HK-2 (cell line): ENCODE measurements around the gene KCNMA1.

ENCODE experiments used
- DNase-seq: peaks from one replicate; pipeline ENCODE4 v3.0.0-alpha.2; 2018; ENCODE audit not compliant: unreplicated experiment

KCNMA1 gene

GRCh38 chr10:77082601-77083252 is 554.9 kb downstream of the KCNMA1 start:
- DNase-seq = no peak

GRCh38 chr10:77081481-77081891 is 556.1 kb downstream of the KCNMA1 start:
- no peak for DNase-seq

DNA sequence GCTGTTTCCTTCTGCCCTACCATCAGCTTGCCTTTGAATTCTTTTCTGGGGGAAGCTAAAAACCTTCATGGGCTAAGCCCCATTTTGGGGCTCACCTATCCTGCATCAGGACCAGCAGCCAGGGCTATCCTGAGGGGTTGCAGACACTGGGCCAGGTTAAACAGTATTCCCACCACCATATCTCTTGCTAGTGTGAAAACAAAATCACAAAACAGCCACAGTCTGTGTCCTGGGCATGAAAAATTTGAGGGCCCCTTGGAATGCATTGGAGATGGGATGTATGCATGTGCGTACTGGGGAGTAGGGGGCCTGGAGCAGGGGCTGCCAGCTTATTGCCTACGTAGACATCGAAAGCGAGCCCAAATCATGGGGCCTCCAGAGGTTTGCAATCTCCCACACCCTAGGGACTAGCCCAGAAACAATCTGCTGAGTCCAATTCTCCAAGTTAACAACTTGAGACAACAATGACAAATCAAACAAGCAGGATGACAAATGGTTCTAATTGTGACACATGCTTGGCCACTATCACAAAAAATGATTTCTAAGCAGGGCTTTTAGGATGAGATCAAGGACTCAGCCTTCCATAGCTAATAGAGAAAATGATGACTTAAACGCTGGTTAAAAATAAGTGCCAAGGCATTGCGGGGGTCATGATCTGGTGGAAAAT is 557.1 kb downstream of the KCNMA1 start:
- DNase-seq = no peak

GRCh38 chr10:77079592-77080300 is 557.9 kb downstream of the KCNMA1 start:
- no peak for DNase-seq

DNA sequence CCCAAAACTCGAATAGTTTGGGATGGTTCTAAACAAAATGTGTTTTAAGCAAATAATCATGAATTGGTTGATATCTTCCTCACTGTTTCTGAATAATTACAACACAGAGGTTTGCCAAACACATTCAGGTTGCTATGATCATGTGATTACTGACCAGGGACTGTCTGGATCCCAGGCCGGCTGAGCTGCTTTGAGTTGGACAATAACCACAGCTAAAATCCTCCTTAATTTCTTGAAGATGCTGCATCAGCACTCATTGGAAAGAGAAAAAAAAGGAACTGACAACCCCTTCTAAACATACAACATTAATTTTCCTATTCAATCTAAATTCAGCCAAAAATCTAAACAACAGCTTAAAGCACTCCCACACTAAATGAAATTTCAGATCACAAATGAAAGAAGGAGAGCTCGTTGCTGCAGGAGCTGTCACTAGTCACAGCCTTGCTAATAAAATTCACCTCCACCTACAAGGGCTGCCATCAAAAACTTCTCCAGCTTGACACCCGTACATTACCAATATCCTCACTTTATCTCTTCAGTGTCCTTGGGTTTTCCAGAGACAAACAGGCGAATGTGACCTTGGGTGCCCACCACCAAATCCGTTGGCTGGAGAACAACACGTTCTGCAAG is 560.2 kb downstream of the KCNMA1 start:
- no peak for DNase-seq

DNA sequence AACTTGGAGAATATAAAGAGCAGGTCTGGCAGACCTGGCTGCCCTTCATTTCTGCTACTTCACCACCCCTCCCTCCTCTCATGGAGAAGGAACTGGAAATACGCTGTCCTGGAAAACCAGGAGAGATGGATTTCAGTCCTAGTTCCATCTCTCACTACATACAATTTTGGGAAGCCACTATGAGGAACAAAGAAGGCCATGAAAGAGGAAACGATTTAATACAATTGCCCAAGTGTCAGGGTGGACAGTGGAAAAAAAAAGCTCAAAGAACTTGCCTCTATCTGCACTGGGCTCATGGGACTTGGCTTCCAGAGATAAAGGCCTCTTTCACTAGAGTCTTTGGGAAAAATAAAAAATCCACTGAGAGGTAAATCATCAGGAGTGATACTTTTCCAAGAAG is 561.7 kb downstream of the KCNMA1 start:
- no peak for DNase-seq

DNA sequence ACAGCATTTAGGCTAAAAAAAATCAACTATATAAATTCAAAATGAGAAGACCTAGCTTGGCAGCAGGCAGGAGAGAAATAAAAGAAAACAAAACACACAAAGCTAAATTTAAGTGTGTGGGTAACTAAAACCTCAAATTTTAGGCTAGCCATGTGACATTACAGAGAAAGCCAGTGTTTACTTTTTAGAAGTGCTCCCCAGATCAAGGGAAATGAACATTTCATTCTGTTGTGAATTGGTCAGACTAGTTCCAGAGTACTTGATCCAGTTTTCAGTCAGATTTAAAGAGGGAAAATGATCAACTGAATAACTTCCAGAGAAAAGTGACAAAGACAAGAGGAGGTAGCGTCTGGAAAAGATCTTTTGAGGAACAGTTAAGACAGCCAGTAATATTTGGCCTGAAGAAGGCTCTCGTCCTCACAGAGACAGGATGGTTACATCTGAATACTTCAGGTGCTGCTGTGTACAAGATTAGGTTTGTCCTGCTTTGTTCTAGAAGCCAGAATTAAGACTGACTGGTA is 563.4 kb downstream of the KCNMA1 start:
- DNase-seq = no peak

DNA sequence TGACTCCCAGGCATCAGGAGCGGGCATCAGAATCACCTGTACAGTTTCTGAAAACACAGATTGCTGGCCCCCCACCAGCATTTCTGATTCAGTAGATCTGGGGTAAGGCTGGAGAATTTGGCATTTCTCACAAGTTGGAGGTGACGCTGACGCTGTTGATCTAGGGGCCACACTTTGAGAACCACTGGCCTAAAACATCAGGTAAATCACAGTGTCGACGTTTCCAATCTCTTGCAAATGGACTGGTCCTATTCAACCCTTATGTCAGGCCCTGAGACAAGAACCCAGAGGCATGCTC is 564.0 kb downstream of the KCNMA1 start:
- no peak for DNase-seq

DNA sequence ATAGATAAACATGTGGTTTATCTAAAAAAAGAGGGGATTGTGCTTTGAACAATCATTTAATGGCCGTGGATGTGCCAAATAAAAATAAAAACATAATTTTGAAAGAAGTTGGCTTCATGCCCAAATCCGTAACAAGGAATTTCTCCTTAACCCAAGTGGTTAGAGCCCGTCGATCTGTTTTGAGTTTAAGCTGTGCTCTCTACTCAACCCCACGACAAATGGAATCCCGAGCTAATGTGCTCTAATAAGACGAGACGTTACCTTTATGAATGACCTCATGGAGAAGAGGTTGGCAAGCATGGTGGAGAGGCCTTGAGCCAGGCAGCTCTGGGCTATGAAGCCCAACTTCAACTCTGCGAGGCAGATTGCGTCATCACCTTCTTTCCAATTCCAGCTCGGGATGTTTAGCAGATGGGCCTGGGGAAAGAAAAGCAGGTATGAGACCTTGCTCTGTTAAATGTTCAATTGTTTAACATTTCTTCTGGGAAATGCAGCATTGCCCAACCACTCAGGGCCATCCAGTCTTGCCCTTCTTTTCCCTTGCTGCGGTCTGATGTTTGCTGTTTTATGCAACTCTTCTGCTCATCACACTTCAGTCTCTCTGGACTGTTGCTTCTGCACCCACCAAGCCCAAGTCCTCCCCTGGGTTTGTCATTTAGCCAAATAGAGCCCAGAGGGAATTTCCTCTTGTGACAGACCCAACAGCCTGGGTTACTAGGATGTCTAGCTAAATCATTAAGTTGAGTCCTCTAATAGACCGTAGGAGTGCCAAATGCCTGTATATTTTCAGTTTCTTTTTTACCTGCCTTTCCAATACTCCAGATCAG is 564.6 kb downstream of the KCNMA1 start:
- DNase-seq = no peak

DNA sequence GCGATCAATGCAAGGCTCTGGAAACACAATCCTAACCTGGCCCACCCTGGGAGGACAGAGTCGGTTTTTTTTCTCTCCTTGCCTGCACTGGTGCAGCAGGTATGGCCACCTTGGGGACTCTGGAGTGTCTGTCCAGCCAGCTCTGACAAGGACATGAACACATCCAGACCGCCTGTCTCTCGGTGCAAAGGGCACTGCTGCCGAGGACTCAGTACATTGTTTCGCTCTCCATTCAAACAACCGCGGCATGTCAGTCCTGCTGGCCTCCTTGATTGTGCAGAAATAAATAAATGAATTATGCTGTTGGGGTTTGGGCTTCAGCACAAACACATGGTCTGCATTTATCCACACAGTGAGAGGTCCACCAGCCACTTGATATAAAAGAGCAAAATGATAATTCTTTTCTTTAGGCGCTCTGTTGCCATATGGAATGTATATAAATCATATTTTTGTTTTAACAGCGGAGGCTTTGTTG is 565.2 kb downstream of the KCNMA1 start:
- no peak for DNase-seq

DNA sequence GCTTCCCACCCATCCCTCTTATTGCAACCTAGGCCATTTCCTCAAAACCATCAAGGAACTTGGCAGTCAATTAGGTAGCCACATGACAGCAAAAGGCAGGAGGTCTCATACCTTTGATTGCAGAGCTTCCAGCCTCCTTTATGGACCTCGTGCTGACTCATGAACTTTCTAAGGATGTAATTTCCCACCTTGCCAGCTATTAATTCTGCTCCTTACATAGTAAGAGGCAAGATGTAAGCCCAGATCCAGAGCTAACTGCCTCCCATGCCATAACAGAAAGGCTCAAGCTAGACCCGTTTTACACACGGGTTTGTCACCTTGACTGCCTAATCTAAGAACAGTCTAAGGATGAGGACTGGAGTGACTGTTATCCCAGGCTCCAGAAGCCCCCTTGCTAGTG is 565.7 kb downstream of the KCNMA1 start:
- no peak for DNase-seq

DNA sequence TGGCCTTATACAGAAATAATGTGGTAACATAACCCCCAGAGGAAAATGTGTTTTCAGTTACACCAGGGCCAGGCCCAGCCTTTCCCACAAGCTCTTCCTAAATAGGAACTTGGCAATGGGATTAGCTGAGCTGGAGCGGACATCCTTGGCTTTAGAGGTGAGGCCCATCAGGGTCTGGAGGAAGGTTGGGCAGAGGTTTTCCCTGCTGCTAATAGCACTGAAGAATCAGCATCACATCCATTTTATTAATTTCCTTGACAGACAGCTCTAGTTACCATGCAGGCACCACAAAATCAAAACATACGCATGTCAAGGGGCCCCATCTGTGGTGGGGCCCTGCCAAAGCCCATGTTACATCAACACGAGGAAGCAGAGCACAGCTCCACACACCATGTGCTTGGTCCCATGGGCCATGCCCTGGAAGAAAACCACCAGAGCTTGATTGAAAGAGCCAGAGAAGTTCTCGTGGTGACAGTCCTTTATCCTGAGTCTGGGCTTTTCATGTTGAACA is 566.6 kb downstream of the KCNMA1 start:
- no peak for DNase-seq

GRCh38 chr10:77070346-77070745 is 567.3 kb downstream of the KCNMA1 start:
- no peak for DNase-seq

DNA sequence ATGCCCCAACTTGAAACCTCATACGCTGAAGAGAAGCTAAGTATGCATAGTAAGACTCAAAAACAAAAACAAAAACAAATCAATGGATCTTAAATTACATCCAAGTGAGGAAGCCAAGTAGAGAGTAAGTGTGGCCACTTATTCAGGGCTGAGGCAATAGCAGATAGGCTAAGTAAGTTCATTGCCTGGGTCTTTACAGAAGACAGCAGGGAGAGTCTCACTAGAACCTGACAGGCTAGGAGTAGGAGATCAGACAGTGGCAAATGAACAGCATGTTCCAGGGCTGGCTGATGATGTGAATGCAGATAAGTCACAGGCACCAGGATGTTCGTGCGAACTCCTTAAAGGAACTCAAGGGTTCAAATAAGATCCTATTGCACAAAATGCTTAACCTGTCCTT is 568.6 kb downstream of the KCNMA1 start:
- DNase-seq = no peak

DNA sequence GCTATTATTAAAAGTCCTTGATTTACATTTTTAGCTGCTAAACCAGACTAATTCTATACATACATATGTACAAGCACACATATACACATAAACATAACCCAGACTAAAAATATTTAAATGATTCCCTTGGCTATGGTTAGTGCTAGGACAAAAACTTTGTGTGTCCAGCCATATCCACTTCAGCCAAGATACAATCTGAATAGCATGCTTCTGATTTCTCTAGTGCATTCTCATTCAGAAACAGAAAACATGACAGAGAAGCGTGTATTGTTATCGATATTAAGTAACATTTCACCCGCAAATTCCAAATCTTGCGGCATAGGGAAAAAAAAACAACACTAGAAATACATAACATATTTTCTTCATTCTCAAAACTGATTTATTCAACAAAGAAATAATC is 569.3 kb downstream of the KCNMA1 start:
- DNase-seq = no peak

GRCh38 chr10:77062381-77062780 is 575.2 kb downstream of the KCNMA1 start:
- DNase-seq = no peak

- DNase-seq = no peak
Observed at GRCh38 chr10:77060913-77061312, 576.7 kb downstream of the KCNMA1 start.

- DNase-seq = no peak
Observed at GRCh38 chr10:77056650-77057049, 581.0 kb downstream of the KCNMA1 start.

GRCh38 chr10:77052593-77052992 is 585.0 kb downstream of the KCNMA1 start:
- DNase-seq = no peak

DNA sequence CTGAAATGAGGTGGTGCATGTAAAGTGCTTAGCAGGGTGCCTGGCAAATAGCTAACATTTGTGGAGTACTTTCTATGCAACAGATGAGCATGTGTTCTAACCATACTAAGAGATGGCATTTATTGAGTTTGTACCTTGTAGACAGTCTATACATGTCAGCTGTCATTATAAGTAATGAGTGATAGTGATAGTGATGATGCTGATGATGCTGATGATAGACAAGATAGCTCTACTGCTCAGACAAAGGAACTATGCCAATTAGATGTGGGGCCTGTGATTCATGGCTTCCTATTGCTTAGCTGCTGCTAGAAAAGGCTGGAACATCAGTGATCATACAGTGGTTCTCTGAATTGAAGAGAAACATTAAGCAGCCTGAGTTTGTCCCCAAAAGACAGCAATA is 585.8 kb downstream of the KCNMA1 start:
- DNase-seq = no peak

DNA sequence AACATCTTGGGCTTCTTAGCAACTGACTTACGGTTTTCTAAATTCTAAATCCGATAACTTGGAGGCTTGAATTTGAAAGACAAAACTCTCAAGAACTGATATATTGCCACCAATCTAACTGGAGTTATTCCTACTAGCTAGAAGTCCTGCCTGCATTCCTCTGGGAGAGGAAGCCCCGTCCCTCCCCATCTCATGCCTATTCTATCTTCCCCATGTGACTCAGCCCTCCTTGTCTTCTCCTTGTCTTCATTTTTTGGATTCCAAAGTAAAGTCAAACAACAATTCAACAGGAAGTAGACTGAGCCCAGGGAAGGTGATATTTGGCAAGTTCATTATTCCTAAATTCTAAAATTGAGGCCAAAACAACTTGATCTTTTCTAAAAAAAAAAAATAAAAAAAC is 587.7 kb downstream of the KCNMA1 start:
- peak; percentile 14 for DNase-seq
